ENCODE results near the gene ACTRT2.
A peak's percentile ranks its signal among the peaks of the same experiment; 100 is the strongest.

The ACTRT2 gene

DNA sequence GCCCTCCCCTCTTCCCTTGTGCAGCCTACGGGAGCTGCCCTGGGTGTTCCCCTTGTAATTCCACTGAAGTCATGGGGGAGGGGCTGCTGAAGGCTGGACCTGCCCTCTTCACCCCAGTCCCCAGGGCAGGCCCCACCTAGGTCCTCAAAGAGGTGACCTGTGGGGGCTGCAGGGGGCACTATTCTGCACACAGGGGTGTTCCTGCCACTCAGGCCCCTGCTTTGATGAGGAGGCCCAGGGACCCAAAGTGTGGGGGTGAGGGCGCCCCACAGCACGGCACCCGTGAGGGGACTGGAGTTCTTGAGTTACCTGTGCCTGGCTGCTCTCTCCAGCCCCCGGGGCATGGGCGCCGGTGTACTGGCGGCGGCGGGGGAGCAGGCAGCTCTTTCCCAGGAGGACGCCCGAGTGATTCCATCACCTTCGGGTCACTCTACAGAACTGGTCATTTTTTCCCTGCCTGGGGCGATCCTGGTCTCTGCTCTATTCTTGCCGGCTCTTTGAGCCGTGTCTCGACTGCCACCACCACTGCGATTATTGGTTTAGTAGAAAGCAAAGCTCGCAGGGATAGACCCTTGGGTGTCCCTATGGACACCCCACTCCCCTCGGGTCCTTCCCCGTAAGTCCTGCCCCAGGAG is 40.8 kb downstream of the ACTRT2 start:
- H3K4me1 ChIP-seq = no peaks in the 10 kb centered on the region
- H3K4me3 ChIP-seq = no peak overlapping the region
- H3K9me3 ChIP-seq = no peaks in the 10 kb centered on the region
- in situ Hi-C loops (cut with MboI; ENCODE audit: low sequenced_read_pairs) = no loop called here
- peaks cover 27% of the 10 kb centered on the region for H3K27me3 ChIP-seq (ENCODE audit: low read depth)
- no peaks in the 10 kb centered on the region for H3K36me3 ChIP-seq (replicated peaks)
- no peak for DNase-seq (ENCODE audit: low spot score in 2 of 2)

DNA sequence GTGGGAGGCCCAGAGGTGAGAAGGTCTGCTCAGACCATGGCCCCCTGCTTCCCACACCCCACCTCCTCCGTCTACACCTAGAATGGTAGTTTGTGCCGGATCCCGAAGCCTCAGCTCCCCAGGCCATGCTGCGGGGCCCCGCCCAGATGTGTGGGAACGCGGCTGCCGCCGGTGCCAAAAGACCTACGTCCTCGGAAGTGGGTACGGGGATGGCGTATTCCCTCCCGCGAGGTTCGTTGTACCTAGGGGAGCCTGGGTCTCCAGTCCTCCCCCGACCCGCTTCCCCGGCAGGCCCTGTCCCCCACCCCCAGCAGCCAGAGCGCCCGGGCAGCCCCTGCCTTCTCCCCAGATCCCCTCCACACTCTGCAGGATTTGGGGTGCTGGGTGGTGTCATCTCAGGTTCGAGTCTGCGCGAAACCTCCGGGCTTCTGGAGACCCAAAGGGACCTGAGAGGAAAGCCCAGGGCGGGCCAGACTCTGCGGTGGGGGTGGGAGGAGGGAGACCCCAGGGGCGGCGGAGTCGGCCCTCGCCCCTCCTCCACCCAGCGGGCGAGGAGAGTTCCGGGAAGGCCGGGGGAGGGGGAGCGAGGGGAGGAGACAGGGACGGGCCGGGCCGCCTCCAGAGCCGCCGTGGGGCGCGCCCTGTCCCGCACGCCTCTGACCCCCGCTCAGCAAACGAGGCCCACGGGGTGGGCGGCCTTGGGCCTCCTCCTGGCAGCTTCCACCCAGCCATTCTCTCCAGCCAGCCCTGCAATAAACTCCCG is 41.5 kb downstream of the ACTRT2 start:
- H3K4me3 ChIP-seq = no peak overlapping the region
- no peaks in the 10 kb centered on the region for H3K36me3 ChIP-seq (replicated peaks)
- no peak for DNase-seq (ENCODE audit: low spot score in 2 of 2)
- no peaks in the 10 kb centered on the region; the same call in 1 of the 2 replicates for H3K4me1 ChIP-seq
- H3K27me3 ChIP-seq (ENCODE audit: low read depth) = peaks cover 21% of the 10 kb centered on the region
- in situ Hi-C loops (cut with MboI; ENCODE audit: low sequenced_read_pairs) = no loop called here
- H3K9me3 ChIP-seq = no peaks in the 10 kb centered on the region

DNA sequence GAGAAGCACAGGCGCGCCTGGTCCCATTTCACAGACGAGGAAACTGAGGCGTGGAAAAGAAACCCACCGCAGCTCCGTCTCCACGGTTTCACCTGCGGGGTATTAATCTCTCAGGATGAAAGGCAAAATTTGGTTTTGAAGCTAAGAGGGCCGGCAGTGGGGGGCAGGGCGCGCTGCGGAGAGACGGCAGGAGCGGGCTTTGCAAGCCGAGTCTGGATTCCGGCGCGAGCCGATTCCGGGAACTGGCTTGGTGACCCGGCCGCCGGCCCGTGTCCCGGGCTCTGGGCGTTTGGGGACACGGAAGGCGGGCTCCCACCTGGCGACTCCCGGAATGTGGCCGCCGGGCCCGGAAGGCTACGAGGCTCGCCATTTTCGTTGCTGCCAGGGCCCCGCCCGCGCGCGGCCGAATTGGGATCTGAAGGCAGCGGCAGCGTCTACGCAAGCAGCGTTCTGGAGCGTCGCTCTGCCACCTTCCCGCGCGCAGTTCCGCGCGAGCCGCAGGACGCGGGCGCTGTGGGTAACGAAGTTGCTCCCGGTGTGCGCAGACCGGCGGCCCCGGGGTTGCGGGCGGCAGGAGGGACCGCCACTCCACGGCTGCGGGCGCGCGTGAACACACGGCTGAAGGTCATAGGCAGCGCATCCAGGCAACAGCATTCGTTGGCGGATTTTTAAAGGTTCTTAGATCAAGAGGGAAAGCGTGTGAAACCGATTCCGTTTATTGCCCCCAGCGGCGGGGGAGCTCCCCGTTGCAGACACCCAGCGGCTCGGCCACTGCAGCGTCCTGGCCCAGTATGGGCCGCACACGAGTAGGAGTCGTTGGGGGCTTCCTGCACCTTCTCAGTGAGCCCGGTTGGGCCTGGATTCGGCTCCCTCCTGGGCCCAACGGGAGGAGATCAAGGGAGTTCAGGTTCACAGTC is 42.4 kb downstream of the ACTRT2 start:
- H3K27me3 ChIP-seq (ENCODE audit: low read depth) = peaks cover 19% of the 10 kb centered on the region
- no peaks in the 10 kb centered on the region for H3K9me3 ChIP-seq
- H3K4me3 ChIP-seq = no peak overlapping the region
- in situ Hi-C loops (cut with MboI; ENCODE audit: low sequenced_read_pairs) = no loop called here
- H3K36me3 ChIP-seq (replicated peaks) = no peaks in the 10 kb centered on the region
- no peak for DNase-seq (ENCODE audit: low spot score in 2 of 2)
- H3K4me1 ChIP-seq = no peaks in the 10 kb centered on the region; the same call in 1 of the 2 replicates

DNA sequence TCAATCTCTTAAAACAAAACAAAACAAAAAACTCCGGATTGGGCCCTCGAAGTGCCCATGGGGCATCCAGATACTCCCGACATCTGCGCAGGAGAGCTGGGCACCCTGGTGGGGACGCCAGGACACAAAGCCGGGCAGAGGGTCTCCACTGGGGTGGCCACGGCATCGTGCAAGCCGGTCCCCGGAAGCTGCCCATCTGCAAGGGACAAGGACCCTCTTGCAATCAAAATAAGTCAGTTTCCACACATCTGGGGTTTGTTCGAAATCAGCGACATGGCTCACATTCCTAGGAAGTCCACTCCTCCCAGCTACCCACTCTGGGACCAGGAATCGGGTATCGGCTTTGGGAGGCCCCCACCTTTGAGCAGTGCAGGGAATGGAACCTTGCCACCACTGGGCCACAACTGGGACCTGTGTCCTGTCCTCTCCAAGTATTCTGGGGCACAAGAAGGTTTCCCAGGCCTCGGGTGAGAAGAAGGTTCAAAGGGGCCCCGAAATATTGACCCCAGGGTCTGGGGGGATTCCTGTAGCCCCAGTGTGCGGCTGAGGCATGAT is 43.1 kb downstream of the ACTRT2 start:
- Histone ChIP-seq H3K9me3 (no peaks in the 10 kb centered on the region), H3K4me3 (no peak overlapping the region), H3K4me1 (no peaks in the 10 kb centered on the region; the same call in 1 of the 2 replicates), H3K27me3 (ENCODE audit: low read depth) (peaks cover 12% of the 10 kb centered on the region), H3K36me3 (replicated peaks) (no peaks in the 10 kb centered on the region)
- in situ Hi-C loops (cut with MboI; ENCODE audit: low sequenced_read_pairs) = no loop called here
- DNase-seq (ENCODE audit: low spot score in 2 of 2) = no peak

DNA sequence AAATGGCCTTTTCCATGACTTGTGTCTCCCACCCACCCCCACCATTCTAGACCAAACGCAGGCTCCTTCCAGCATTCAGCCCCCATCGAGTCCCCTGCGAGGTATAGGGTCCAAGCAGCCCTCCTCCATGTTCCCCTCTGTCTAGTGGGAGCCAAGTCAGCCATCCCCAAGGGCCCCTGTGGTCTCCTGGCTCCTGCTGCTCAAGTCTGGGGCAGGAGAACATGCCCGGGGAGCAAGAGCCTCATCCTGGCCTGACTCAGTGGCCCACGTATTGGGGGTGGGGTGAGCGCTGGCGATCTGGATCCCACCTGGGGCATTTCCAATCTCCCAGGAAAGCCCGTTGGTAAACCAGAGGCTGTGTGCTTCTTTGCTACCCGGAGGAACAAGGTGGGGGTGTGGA is 43.6 kb downstream of the ACTRT2 start:
- no peak for DNase-seq (ENCODE audit: low spot score in 2 of 2)
- in situ Hi-C loops (cut with MboI; ENCODE audit: low sequenced_read_pairs) = no loop called here
- Histone ChIP-seq H3K27me3 (ENCODE audit: low read depth) (peaks cover 11% of the 10 kb centered on the region), H3K4me3 (no peak overlapping the region), H3K9me3 (no peaks in the 10 kb centered on the region), H3K36me3 (replicated peaks) (no peaks in the 10 kb centered on the region), H3K4me1 (no peaks in the 10 kb centered on the region; the same call in 1 of the 2 replicates)

DNA sequence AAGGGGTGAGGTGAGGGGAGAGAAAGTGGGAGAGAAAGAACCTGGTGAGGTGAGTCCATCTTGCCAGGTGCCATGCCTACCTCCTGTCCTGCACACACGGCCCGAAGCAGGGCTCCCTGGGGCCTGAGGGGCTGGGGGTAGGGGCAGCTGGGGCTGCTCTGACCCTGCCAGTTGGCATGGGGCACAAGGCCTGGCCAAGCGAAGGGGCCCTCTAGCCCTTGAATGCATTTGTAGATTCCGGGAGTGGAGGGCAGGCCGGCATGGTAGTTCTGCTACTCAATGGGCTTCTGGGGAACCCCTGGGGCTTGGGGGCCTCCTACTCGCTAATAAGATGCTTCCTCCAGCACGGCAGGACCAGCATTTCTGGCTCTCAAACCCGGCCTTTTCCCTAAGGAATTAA is 44.1 kb downstream of the ACTRT2 start:
- Histone ChIP-seq H3K4me1 (no peaks in the 10 kb centered on the region; the same call in 1 of the 2 replicates), H3K9me3 (no peaks in the 10 kb centered on the region), H3K27me3 (ENCODE audit: low read depth) (peaks cover 8% of the 10 kb centered on the region), H3K36me3 (replicated peaks) (no peaks in the 10 kb centered on the region), H3K4me3 (no peak overlapping the region)
- no peak for DNase-seq (ENCODE audit: low spot score in 2 of 2)
- in situ Hi-C loops (cut with MboI; ENCODE audit: low sequenced_read_pairs) = no loop called here

DNA sequence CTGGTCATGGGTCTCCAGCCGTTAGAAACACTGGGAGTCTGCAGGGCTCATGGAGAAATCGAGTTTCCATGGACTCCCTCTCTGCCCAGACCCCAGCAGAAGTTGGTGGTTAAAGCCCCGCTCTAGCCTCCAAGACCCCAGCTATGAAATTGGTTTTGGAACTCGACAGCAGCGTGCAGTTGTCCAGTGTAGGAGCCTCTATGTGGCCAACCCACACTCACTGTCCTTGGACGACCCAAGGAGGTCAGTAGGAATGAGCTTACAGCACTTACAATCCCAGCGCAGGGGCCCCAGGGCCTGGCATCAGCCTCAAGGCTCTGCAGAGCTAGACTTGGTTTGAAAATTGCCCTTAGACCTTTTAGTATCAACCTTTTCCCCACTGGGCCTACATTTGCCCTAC is 44.5 kb downstream of the ACTRT2 start:
- Histone ChIP-seq H3K36me3 (replicated peaks) (no peaks in the 10 kb centered on the region), H3K4me3 (no peak overlapping the region), H3K9me3 (no peaks in the 10 kb centered on the region), H3K4me1 (peaks cover 2% of the 10 kb centered on the region), H3K27me3 (ENCODE audit: low read depth) (peaks cover 4% of the 10 kb centered on the region)
- DNase-seq (ENCODE audit: low spot score in 2 of 2) = no peak
- in situ Hi-C loops (cut with MboI; ENCODE audit: low sequenced_read_pairs) = no loop called here

DNA sequence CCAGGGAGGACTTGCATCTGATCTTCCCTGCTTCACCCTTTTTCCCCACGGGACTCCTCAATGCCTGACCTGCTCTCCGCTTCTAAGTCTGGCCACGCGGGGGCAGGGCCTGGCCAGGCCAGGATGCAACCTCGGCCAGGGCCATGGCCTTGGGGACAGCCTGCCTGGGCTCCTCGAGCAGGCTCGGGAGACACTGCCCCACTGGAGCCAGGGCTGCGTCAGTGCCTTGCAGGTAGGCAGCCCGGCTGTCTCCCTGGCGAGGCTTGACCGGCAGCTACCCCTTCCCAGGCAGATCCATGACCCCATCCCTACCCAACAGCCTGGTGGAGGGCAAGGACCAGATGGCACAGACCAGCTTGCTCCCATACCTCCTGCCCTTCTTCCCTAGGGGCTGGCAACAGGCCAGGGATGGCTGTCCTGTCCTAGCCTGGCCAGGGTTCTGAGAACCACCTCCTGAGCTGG is 45.0 kb downstream of the ACTRT2 start:
- no peaks in the 10 kb centered on the region for H3K36me3 ChIP-seq (replicated peaks)
- H3K27me3 ChIP-seq (ENCODE audit: low read depth) = peaks cover 3% of the 10 kb centered on the region
- H3K4me1 ChIP-seq = peaks cover 7% of the 10 kb centered on the region
- DNase-seq (ENCODE audit: low spot score in 2 of 2) = peak; percentile 18 to 54
- no peak overlapping the region for H3K4me3 ChIP-seq
- in situ Hi-C loops (cut with MboI; ENCODE audit: low sequenced_read_pairs) = no loop called here
- no peaks in the 10 kb centered on the region for H3K9me3 ChIP-seq

DNA sequence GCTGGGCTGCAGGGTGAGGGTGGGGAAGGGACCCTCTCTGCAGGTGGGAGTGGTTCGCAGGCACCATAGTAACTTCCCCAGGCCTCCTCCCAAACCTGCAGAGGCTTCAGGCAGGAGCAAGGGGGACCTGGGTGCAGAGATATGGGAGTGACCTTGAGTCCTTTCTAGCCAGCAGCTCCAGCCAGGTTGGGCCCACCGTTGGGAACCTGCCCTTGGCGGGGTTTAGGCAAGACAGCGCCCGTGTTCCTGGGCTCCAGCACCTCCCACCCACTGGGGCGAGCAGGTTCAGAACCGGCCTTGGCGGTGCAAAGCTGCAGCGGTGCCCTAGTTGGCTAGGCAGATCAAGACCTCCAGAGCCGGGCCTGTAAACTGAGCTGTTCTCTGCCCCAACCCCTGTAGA is 45.6 kb downstream of the ACTRT2 start:
- H3K36me3 ChIP-seq (replicated peaks) = no peaks in the 10 kb centered on the region
- no peak overlapping the region for H3K4me3 ChIP-seq
- no peaks in the 10 kb centered on the region for H3K9me3 ChIP-seq
- DNase-seq (ENCODE audit: low spot score in 2 of 2) = no peak
- in situ Hi-C loops (cut with MboI; ENCODE audit: low sequenced_read_pairs) = no loop called here
- peaks cover 7% of the 10 kb centered on the region for H3K4me1 ChIP-seq
- H3K27me3 ChIP-seq (ENCODE audit: low read depth) = no peaks in the 10 kb centered on the region

DNA sequence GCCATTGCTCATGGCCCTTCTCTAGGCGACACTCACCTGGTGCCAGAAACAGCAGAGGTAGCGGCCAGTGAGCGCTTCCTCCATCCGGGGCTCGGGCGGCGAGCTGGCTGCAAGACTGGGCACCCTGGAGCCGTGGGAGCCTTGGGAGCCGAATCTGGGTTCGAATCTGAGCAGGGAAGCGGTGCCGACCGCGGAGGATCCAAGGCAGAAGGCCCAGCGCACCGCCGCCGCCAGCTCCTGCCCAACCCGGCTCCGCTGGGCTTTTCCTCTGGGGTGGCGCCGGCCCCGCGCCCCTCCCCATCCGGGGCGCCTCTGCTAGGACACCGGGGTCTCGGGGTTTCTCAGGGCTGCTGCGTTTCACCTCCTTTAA is 46.0 kb downstream of the ACTRT2 start:
- H3K27me3 ChIP-seq (ENCODE audit: low read depth) = no peaks in the 10 kb centered on the region
- no peak overlapping the region for H3K4me3 ChIP-seq

DNA sequence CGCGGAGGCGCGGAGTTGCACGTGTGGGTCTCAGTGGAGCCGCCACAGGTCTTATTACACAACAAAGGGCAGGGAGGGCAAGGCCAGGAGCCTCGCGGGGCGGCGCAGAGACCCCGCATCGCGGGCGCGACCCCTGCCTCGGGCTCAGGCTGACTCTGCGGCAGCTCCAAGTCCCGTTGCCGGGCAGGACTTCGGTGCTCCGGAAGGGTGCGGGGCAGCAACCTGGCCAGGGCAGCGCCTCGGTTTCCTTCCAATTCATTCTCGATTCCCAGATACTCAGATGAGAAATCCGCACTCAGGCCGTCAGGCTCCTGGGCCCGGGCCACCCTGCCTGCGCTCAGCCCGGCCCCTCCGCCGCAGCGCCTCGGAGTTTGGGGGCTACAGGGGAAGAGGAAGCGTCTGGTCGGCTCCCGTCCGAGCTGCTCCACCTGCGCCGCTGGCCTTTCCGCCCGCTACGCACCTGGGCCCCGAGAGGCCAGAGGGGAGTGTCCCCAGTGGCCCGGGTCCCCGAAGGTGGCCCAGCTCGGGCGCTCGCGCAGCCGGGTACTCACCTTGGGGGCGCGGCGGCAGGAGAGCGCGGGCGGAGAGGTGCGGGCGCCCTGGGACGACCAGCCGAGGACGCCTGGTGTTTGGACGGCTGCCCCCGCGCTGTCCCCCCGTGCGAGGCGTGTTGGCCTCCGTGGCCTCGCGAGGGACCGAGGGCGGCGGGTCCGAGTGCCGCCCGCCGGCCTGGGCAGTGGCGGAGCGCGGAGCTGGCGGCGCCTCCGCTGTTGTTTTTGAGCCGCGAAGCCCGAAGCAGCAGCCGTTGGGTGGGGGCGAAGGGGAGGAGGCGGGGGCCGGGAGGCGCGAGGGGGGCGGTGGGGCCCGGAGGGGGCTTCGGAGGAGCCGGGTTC is 46.6 kb downstream of the ACTRT2 start:
- no peaks in the 10 kb centered on the region for H3K27me3 ChIP-seq (ENCODE audit: low read depth)
- DNase-seq (ENCODE audit: low spot score in 2 of 2) = no peak
- no peaks in the 10 kb centered on the region for H3K9me3 ChIP-seq
- peak overlapping the region; percentile 45 for H3K4me3 ChIP-seq
- H3K36me3 ChIP-seq (replicated peaks) = no peaks in the 10 kb centered on the region
- H3K4me1 ChIP-seq = peaks cover 7% of the 10 kb centered on the region
- in situ Hi-C loops (cut with MboI; ENCODE audit: low sequenced_read_pairs) = no loop called here

More for the DNA sequence above, 46.0 kb downstream of the ACTRT2 start:
- in situ Hi-C loops (cut with MboI; ENCODE audit: low sequenced_read_pairs) = no loop called here
- Histone ChIP-seq H3K36me3 (replicated peaks) (no peaks in the 10 kb centered on the region), H3K9me3 (no peaks in the 10 kb centered on the region), H3K4me1 (peaks cover 7% of the 10 kb centered on the region)
- DNase-seq (ENCODE audit: low spot score in 2 of 2) = no peak

DNA sequence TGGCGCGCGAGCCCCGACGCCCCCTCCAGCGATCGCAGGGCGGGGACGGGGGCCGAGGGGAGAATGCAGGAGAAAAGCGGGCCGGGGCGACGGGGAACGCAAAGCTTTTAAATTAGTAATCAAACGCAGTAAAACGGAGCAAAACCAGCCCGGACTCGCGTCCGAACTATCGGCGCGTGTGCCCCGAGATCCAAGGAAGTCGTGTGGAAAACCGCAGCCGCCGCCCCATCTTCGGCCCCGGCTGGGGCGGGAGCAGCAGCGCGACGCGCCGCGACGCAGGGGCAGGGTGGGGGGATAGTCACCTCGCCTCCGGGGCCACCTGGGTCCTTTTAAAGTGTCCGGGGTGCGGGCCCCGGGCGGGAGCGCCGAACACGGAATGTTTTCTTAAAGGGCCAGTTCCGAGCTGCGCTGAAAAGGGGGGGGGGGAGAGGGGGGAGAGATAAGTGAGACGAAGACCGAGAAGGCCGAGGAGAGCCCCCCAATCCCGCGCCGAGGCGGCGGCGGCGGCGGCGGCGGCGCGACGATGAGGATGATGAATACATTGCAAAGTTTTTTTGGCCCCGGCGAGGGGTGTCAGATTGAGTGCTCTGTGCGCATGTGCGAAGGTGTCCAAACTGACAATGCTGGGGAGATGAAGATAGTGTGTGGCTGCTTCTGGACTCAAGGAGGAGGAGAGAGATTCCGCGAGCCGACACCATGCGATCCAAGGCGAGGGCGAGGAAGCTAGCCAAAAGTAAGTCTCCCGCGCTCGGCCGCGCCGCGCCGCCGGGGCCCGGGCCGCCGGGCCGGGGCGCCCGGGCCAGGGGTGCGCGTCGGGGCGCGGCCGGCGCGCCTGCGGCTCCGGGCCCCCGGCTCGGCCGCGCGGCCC is 47.5 kb downstream of the ACTRT2 start, which contains the start of gene PRDM16:
Gene PRDM16, plus strand, starts transcription at position 640 of the 868 bp plus-strand sequence. Its CDS starts 57 bp downstream, at position 697.
- no peaks in the 10 kb centered on the region for H3K27me3 ChIP-seq (ENCODE audit: low read depth)
- peak within 1 kb of the TSS; percentile 45 for H3K4me3 ChIP-seq
- H3K9me3 ChIP-seq = no peaks in the 10 kb centered on the region
- in situ Hi-C loops (cut with MboI; ENCODE audit: low sequenced_read_pairs) = no loop called here
- peaks cover 7% of the 10 kb centered on the region for H3K4me1 ChIP-seq
- peak; percentile 72 to 80 for DNase-seq (ENCODE audit: low spot score in 2 of 2)
- no peaks in the 10 kb centered on the region for H3K36me3 ChIP-seq (replicated peaks)

Measured in HAP-1 (cell line).